Measurements from ENCODE around the gene SHISA9. TPM values are rescaled to one million over a fixed set of nuclear protein-coding genes. Genes with fewer than 3 reads are reported as not detected.

Gene SHISA9
- total RNA-seq, 1 experiment from 2014 or later: not detected

GRCh38 chr16:12868169-12868568, 33.2 kb upstream of the SHISA9 start:
- TF ChIP-seq EZH2phosphoT487 (IDR thresholded peaks at IDR 0.05; ENCODE audit: borderline replicate concordance, low read length): no peak
- TF ChIP-seq CTCF (conservative IDR thresholded peaks at IDR 0.05; ENCODE audit: low read depth, low read length): no peak
- TF ChIP-seq EZH2 (IDR thresholded peaks at IDR 0.05; ENCODE audit: low read length, unreplicated experiment): no peak
- no TSS peak for BruUV-seq (replicated peaks)
- Histone ChIP-seq H2AFZ (ENCODE audit: low read length) (no peak overlapping the region), H3K79me2 (ENCODE audit: low read length) (no peaks in the 10 kb centered on the region), H3K9me2 (replicated peaks; ENCODE audit: low read length) (no peaks in the 10 kb centered on the region), H3K27me3 (ENCODE audit: low read length) (peaks cover 11% of the 10 kb centered on the region), H3K27ac (ENCODE audit: low read length) (no peak overlapping the region), H3K4me1 (ENCODE audit: insufficient read depth, low read length) (no peaks in the 10 kb centered on the region), H3K4me2 (ENCODE audit: low read length) (no peak overlapping the region), H3K9me3 (ENCODE audit: low read length) (no peaks in the 10 kb centered on the region), H3K4me3 (ENCODE audit: low read length) (no peak overlapping the region), H4K20me1 (ENCODE audit: low read length) (no peaks in the 10 kb centered on the region), H3K9ac (ENCODE audit: low read length) (no peak overlapping the region), H3K36me3 (ENCODE audit: low read depth, low read length) (no peaks in the 10 kb centered on the region), H3F3A (ENCODE audit: low read length, unreplicated experiment) (no peaks in the 10 kb centered on the region)
- no peak for DNase-seq
- CTCF ChIA-PET: no interaction called here
- POLR2A ChIA-PET (ENCODE audit: unreplicated experiment): no interaction called here
- ATAC-seq: no peak
- intact Hi-C loops (cut with micrococcal nuclease): no loop called here

GRCh38 chr16:12868788-12869187, 32.6 kb upstream of the SHISA9 start:
- ChIA-PET CTCF (no interaction called here), POLR2A (ENCODE audit: unreplicated experiment) (no interaction called here)
- no peak overlapping the region for H2AFZ ChIP-seq (ENCODE audit: low read length)
- DNase-seq: no peak
- H3K27ac ChIP-seq (ENCODE audit: low read length): no peak overlapping the region
- no peaks in the 10 kb centered on the region for H3K9me2 ChIP-seq (replicated peaks; ENCODE audit: low read length)
- no peaks in the 10 kb centered on the region for H3K4me1 ChIP-seq (ENCODE audit: insufficient read depth, low read length)
- no peaks in the 10 kb centered on the region for H3K79me2 ChIP-seq (ENCODE audit: low read length)
- no TSS peak for BruUV-seq (replicated peaks)
- no peaks in the 10 kb centered on the region for H3F3A ChIP-seq (ENCODE audit: low read length, unreplicated experiment)
- H3K9ac ChIP-seq (ENCODE audit: low read length): no peak overlapping the region
- no peak overlapping the region for H3K4me2 ChIP-seq (ENCODE audit: low read length)
- peaks cover 9% of the 10 kb centered on the region for H3K27me3 ChIP-seq (ENCODE audit: low read length)
- no peak for ATAC-seq
- no peak overlapping the region for H3K4me3 ChIP-seq (ENCODE audit: low read length)
- H4K20me1 ChIP-seq (ENCODE audit: low read length): no peaks in the 10 kb centered on the region
- intact Hi-C loops (cut with micrococcal nuclease): no loop called here
- H3K36me3 ChIP-seq (ENCODE audit: low read depth, low read length): no peaks in the 10 kb centered on the region
- TF ChIP-seq CTCF (conservative IDR thresholded peaks at IDR 0.05; ENCODE audit: low read depth, low read length) (no peak), EZH2phosphoT487 (IDR thresholded peaks at IDR 0.05; ENCODE audit: borderline replicate concordance, low read length) (no peak), EZH2 (IDR thresholded peaks at IDR 0.05; ENCODE audit: low read length, unreplicated experiment) (no peak)
- H3K9me3 ChIP-seq (ENCODE audit: low read length): no peaks in the 10 kb centered on the region

GRCh38 chr16:12869698-12870427, 31.5 kb upstream of the SHISA9 start:
- Histone ChIP-seq H3K36me3 (ENCODE audit: low read depth, low read length) (no peaks in the 10 kb centered on the region), H2AFZ (ENCODE audit: low read length) (no peak overlapping the region), H3K79me2 (ENCODE audit: low read length) (no peaks in the 10 kb centered on the region), H3K4me1 (ENCODE audit: insufficient read depth, low read length) (no peaks in the 10 kb centered on the region), H3K27me3 (ENCODE audit: low read length) (peaks cover 7% of the 10 kb centered on the region; the same call in 1 of the 2 replicates), H3F3A (ENCODE audit: low read length, unreplicated experiment) (no peaks in the 10 kb centered on the region), H3K9me3 (ENCODE audit: low read length) (no peaks in the 10 kb centered on the region), H3K27ac (ENCODE audit: low read length) (no peak overlapping the region), H3K9me2 (replicated peaks; ENCODE audit: low read length) (no peaks in the 10 kb centered on the region), H3K9ac (ENCODE audit: low read length) (no peak overlapping the region), H3K4me2 (ENCODE audit: low read length) (no peak overlapping the region), H3K4me3 (ENCODE audit: low read length) (no peak overlapping the region), H4K20me1 (ENCODE audit: low read length) (no peaks in the 10 kb centered on the region)
- TF ChIP-seq EZH2phosphoT487 (IDR thresholded peaks at IDR 0.05; ENCODE audit: borderline replicate concordance, low read length): no peak
- no peak for TF ChIP-seq CTCF (conservative IDR thresholded peaks at IDR 0.05; ENCODE audit: low read depth, low read length)
- TF ChIP-seq EZH2 (IDR thresholded peaks at IDR 0.05; ENCODE audit: low read length, unreplicated experiment): no peak
- ATAC-seq (no peak), DNase-seq (no peak)
- BruUV-seq (replicated peaks): no TSS peak
- intact Hi-C loops (cut with micrococcal nuclease): no loop called here
- POLR2A ChIA-PET (ENCODE audit: unreplicated experiment): no interaction called here
- CTCF ChIA-PET: no interaction called here
